ENCODE measurements around the gene P3H1. TPM values are rescaled to one million over a fixed set of nuclear protein-coding genes. Genes with fewer than 3 reads are reported as not detected.

P3H1 gene
- polyA plus RNA-seq, 1 of the 3 experiments (the other 2 are of a cell fraction), result 66.8 TPM

DNA sequence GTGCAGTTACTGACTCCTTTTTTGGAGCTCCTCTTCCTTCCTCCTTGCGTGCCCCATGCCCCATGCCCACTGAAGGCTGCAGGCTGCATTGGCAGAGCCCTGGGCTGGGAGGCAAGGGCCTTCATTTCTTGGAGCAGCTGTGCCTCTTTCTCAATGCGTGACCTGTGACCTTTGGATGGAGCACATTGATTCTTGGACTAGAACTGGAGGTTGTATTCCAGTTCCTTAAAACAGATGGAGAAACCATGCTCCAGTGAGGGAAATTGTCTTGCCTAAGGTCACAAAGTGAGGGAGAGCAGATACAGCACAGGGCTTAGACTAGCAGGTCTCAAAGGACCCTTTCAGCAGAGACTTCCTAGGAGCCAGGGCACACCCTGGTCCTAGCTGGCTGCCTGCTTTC is 27.0 kb upstream of the P3H1 start:
- Histone ChIP-seq H3F3A (replicated peaks; ENCODE audit: insufficient read depth) (no peaks in the 10 kb centered on the region), H3K4me3 (ENCODE audit: low read depth in 2 of 2, low read length in 1 of 2) (no peak overlapping the region), H3K36me3 (replicated peaks in 1 of 2; ENCODE audit: control insufficient read depth in 1 of 2, insufficient read depth in 2 of 2, low read length in 1 of 2) (no peaks in the 10 kb centered on the region), H3K27ac (ENCODE audit: low read depth in 2 of 2, low read length in 1 of 2) (no peak overlapping the region), H4K20me1 (ENCODE audit: insufficient read depth) (no peaks in the 10 kb centered on the region), H3K4me1 (ENCODE audit: control insufficient read depth in 1 of 2, insufficient read depth in 2 of 2, low read depth in 1 of 2, low read length in 1 of 2) (no peaks in the 10 kb centered on the region; a peak in 1 of 4 replicates), H2AFZ (ENCODE audit: low read depth) (no peak overlapping the region), H3K4me2 (no peak overlapping the region), H3K79me2 (ENCODE audit: insufficient read depth) (no peaks in the 10 kb centered on the region), H3K27me3 (ENCODE audit: insufficient read depth) (no peaks in the 10 kb centered on the region), H3K9me2 (no peaks in the 10 kb centered on the region), H3K9ac (no peak overlapping the region), H3K9me3 (no peaks in the 10 kb centered on the region)
- no peak for DNase-seq
- 71% methylated on average over 1 of the region's 2 CpGs for WGBS (ENCODE audit: low lambda C conversion rate)
- CTCF ChIA-PET, result interaction anchor here (0.9 to 4.5 kb wide), 3 partner anchors 12 to 280 kb away, joined by 3 to 24 read pairs (median 4); no protein-coding TSS in a partner anchor
- TF ChIP-seq, protein P1, sequence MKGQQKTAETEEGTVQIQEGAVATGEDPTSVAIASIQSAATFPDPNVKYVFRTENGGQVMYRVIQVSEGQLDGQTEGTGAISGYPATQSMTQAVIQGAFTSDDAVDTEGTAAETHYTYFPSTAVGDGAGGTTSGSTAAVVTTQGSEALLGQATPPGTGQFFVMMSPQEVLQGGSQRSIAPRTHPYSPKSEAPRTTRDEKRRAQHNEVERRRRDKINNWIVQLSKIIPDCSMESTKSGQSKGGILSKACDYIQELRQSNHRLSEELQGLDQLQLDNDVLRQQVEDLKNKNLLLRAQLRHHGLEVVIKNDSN (IDR thresholded peaks at IDR 0.05; ENCODE audit: borderline replicate concordance, low read depth), result no peak
- TF ChIP-seq RFX5 (IDR thresholded peaks at IDR 0.05; ENCODE audit: low read length) (no peak), ELF1 (IDR thresholded peaks at IDR 0.05) (no peak), TAF1 (IDR thresholded peaks at IDR 0.05; ENCODE audit: borderline replicate concordance, low read depth, low read length) (no peak), TEAD4 (IDR thresholded peaks at IDR 0.05; ENCODE audit: borderline replicate concordance, insufficient read depth) (no peak), POLR2AphosphoS5 (IDR thresholded peaks at IDR 0.05; ENCODE audit: low read depth, low read length) (no peak), NFIC (IDR thresholded peaks at IDR 0.05; ENCODE audit: borderline replicate concordance) (no peak), MEF2A (IDR thresholded peaks at IDR 0.05; ENCODE audit: borderline replicate concordance, low read depth) (no peak), EP300 (IDR thresholded peaks at IDR 0.05; ENCODE audit: borderline replicate concordance in 1 of 2, low read depth in 1 of 2, low read length in 1 of 2) (no peak), YY1 (IDR thresholded peaks at IDR 0.05; ENCODE audit: low read depth) (no peak), GABPA (IDR thresholded peaks at IDR 0.05; ENCODE audit: low read depth) (no peak)
- TF ChIP-seq, protein P2, sequence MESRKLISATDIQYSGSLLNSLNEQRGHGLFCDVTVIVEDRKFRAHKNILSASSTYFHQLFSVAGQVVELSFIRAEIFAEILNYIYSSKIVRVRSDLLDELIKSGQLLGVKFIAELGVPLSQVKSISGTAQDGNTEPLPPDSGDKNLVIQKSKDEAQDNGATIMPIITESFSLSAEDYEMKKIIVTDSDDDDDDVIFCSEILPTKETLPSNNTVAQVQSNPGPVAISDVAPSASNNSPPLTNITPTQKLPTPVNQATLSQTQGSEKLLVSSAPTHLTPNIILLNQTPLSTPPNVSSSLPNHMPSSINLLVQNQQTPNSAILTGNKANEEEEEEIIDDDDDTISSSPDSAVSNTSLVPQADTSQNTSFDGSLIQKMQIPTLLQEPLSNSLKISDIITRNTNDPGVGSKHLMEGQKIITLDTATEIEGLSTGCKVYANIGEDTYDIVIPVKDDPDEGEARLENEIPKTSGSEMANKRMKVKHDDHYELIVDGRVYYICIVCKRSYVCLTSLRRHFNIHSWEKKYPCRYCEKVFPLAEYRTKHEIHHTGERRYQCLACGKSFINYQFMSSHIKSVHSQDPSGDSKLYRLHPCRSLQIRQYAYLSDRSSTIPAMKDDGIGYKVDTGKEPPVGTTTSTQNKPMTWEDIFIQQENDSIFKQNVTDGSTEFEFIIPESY (IDR thresholded peaks at IDR 0.05; ENCODE audit: borderline replicate concordance, low read depth), result no peak
- TF ChIP-seq, protein P3, sequence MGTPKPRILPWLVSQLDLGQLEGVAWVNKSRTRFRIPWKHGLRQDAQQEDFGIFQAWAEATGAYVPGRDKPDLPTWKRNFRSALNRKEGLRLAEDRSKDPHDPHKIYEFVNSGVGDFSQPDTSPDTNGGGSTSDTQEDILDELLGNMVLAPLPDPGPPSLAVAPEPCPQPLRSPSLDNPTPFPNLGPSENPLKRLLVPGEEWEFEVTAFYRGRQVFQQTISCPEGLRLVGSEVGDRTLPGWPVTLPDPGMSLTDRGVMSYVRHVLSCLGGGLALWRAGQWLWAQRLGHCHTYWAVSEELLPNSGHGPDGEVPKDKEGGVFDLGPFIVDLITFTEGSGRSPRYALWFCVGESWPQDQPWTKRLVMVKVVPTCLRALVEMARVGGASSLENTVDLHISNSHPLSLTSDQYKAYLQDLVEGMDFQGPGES (IDR thresholded peaks at IDR 0.05; ENCODE audit: low read depth, low read length), result no peak
- POLR2A ChIA-PET, result no interaction called here

DNA sequence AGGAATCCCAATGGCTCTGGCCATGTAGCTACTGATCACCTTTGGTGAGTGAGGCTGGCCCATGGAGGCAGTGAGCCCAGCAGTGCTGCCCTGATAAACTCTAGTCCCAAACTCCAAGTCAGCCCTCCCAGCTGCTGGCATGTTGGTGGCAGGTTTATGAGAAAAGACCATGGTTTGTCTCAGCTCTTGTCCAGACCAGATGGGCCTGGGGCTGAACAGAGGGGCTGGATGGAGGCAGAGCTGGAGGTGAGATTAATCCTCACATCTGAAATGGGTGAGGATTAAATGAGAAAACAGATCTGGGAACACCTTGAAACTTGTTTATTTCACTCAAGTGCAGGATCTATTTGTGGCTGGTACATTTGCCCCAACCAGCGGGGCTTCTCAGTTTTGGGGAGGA is 21.2 kb upstream of the P3H1 start:
- Histone ChIP-seq H2AFZ (ENCODE audit: low read depth) (no peak overlapping the region), H3K27ac (ENCODE audit: low read depth in 2 of 2, low read length in 1 of 2) (no peak overlapping the region), H3K4me1 (ENCODE audit: control insufficient read depth in 1 of 2, insufficient read depth in 2 of 2, low read depth in 1 of 2, low read length in 1 of 2) (peaks cover 0 to 6% of the 10 kb centered on the region in 2 experiments; a peak in 1 of 4 replicates), H3K4me3 (ENCODE audit: low read depth in 2 of 2, low read length in 1 of 2) (no peak overlapping the region), H3K9me2 (no peaks in the 10 kb centered on the region), H3K27me3 (ENCODE audit: insufficient read depth) (no peaks in the 10 kb centered on the region), H4K20me1 (ENCODE audit: insufficient read depth) (no peaks in the 10 kb centered on the region), H3K9me3 (no peaks in the 10 kb centered on the region), H3F3A (replicated peaks; ENCODE audit: insufficient read depth) (no peaks in the 10 kb centered on the region), H3K9ac (no peak overlapping the region), H3K4me2 (no peak overlapping the region), H3K79me2 (ENCODE audit: insufficient read depth) (no peaks in the 10 kb centered on the region), H3K36me3 (replicated peaks in 1 of 2; ENCODE audit: control insufficient read depth in 1 of 2, insufficient read depth in 2 of 2, low read length in 1 of 2) (peaks cover 0 to 3% of the 10 kb centered on the region in 2 experiments)
- ChIA-PET CTCF (interaction anchor here (1.4 to 2.2 kb wide), 2 partner anchors 10 to 285 kb away, joined by 4 to 7 read pairs; no protein-coding TSS in a partner anchor), POLR2A (no interaction called here)
- no peak for DNase-seq
- WGBS (ENCODE audit: low lambda C conversion rate), result 100% methylated on average over 1 of the region's 1 CpG
- TF ChIP-seq, protein P4, sequence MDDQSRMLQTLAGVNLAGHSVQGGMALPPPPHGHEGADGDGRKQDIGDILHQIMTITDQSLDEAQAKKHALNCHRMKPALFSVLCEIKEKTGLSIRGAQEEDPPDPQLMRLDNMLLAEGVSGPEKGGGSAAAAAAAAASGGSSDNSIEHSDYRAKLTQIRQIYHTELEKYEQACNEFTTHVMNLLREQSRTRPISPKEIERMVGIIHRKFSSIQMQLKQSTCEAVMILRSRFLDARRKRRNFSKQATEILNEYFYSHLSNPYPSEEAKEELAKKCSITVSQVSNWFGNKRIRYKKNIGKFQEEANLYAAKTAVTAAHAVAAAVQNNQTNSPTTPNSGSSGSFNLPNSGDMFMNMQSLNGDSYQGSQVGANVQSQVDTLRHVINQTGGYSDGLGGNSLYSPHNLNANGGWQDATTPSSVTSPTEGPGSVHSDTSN (IDR thresholded peaks at IDR 0.05), result no peak
- TF ChIP-seq RXRA (IDR thresholded peaks at IDR 0.05; ENCODE audit: borderline replicate concordance, low read depth) (no peak), FOSL2 (IDR thresholded peaks at IDR 0.05; ENCODE audit: borderline replicate concordance, low read depth) (no peak), NFIC (IDR thresholded peaks at IDR 0.05; ENCODE audit: borderline replicate concordance) (no peak), RAD21 (IDR thresholded peaks at IDR 0.05; ENCODE audit: low read length) (no peak), RCOR1 (IDR thresholded peaks at IDR 0.05; ENCODE audit: low read length) (no peak), SMC3 (IDR thresholded peaks at IDR 0.05; ENCODE audit: low read depth, low read length) (no peak), FOXJ3 (CRISPR knock-in tag; IDR thresholded peaks at IDR 0.05) (no peak)
- TF ChIP-seq, protein P5, sequence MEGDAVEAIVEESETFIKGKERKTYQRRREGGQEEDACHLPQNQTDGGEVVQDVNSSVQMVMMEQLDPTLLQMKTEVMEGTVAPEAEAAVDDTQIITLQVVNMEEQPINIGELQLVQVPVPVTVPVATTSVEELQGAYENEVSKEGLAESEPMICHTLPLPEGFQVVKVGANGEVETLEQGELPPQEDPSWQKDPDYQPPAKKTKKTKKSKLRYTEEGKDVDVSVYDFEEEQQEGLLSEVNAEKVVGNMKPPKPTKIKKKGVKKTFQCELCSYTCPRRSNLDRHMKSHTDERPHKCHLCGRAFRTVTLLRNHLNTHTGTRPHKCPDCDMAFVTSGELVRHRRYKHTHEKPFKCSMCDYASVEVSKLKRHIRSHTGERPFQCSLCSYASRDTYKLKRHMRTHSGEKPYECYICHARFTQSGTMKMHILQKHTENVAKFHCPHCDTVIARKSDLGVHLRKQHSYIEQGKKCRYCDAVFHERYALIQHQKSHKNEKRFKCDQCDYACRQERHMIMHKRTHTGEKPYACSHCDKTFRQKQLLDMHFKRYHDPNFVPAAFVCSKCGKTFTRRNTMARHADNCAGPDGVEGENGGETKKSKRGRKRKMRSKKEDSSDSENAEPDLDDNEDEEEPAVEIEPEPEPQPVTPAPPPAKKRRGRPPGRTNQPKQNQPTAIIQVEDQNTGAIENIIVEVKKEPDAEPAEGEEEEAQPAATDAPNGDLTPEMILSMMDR (IDR thresholded peaks at IDR 0.05), result no peak

Measured in SK-N-SH (cell line).